GM23338 (cell line): ENCODE data around the gene GRK5. TPM values are rescaled to one million over a fixed set of nuclear protein-coding genes. Genes with fewer than 3 reads are reported as not detected.

Source experiments
- ATAC-seq: fragments of 200-7000 bp; cut with Tn5 transposase; 3 replicates; pipeline ENCODE4 v1.9.1; 2020
- DNase-seq: peaks from one replicate; pipeline ENCODE4 v3.0.0-alpha.2; 2015; ENCODE audit warnings: low spot score
- H2AFZ ChIP-seq: fragments of 200-600 bp; sonication (generic); 2 replicates; pipeline ENCODE4 v1.8.0; 2016; ENCODE audit warnings: antibody characterized with exemption, mild to moderate bottlenecking, moderate library complexity
- H3F3A ChIP-seq: fragments of 200-600 bp; sonication (generic); replicated peaks from 2 replicates; pipeline ENCODE4 v1.8.0; 2017; ENCODE audit warnings: antibody characterized with exemption, mixed run types, low read depth
- H3K27ac ChIP-seq: fragments of 200-600 bp; sonication (generic); 2 replicates; pipeline ENCODE4 v1.6.1; 2016; ENCODE audit warnings: low read depth
- H3K27me3 ChIP-seq: fragments of 200-600 bp; sonication (generic); 2 replicates; pipeline ENCODE4 v1.8.0; 2016; ENCODE audit warnings: mild to moderate bottlenecking, mixed run types, moderate library complexity; ENCODE audit not compliant: insufficient read depth
- H3K36me3 ChIP-seq: fragments of 200-600 bp; sonication (generic); 2 replicates; pipeline ENCODE4 v1.8.0; 2016; ENCODE audit warnings: mild to moderate bottlenecking; ENCODE audit not compliant: insufficient read depth
- H3K4me1 ChIP-seq: fragments of 200-600 bp; sonication (generic); 2 replicates; pipeline ENCODE4 v1.8.0; 2016; ENCODE audit warnings: mild to moderate bottlenecking, moderate library complexity; ENCODE audit not compliant: insufficient read depth
- H3K4me2 ChIP-seq: fragments of 200-600 bp; sonication (generic); 2 replicates; pipeline ENCODE4 v1.7.1; 2017; ENCODE audit warnings: mixed run types
- H3K4me3 ChIP-seq: fragments of 200-600 bp; sonication (generic); 2 replicates; pipeline ENCODE4 v1.6.1; 2016; ENCODE audit warnings: mixed run types
- H3K79me2 ChIP-seq: fragments of 200-600 bp; sonication (generic); replicated peaks from 2 replicates; pipeline ENCODE4 v1.8.0; 2017; ENCODE audit warnings: mild to moderate bottlenecking; ENCODE audit not compliant: insufficient read depth
- H3K9me2 ChIP-seq: fragments of 200-600 bp; sonication (generic); 2 replicates; pipeline ENCODE4 v1.8.0; 2017; ENCODE audit not compliant: insufficient read depth
- H4K20me1 ChIP-seq: fragments of 200-600 bp; sonication (generic); replicated peaks from 2 replicates; pipeline ENCODE4 v1.8.0; 2017; ENCODE audit warnings: mild to moderate bottlenecking; ENCODE audit not compliant: insufficient read depth
- H3K27ac Mint-ChIP-seq: 2 replicates; pipeline ENCODE4 v1.8.0; 2020; ENCODE audit warnings: inconsistent platforms, mild to moderate bottlenecking, moderate library complexity, mixed read lengths
- H3K27me3 Mint-ChIP-seq: 3 replicates; pipeline ENCODE4 v1.8.0; 2022; ENCODE audit warnings: low read depth, mild to moderate bottlenecking, moderate library complexity, mixed read lengths, inconsistent platforms; ENCODE audit not compliant: insufficient read depth, poor library complexity
- H3K36me3 Mint-ChIP-seq: 3 replicates; pipeline ENCODE4 v1.8.0; 2021; ENCODE audit warnings: low read depth, mild to moderate bottlenecking, inconsistent platforms, moderate library complexity, mixed read lengths
- H3K4me1 Mint-ChIP-seq: 3 replicates; pipeline ENCODE4 v1.8.0; 2020; ENCODE audit warnings: mild to moderate bottlenecking, inconsistent platforms, mixed read lengths
- H3K4me3 Mint-ChIP-seq: 3 replicates; pipeline ENCODE4 v1.8.0; 2021; ENCODE audit warnings: moderate library complexity, mild to moderate bottlenecking, inconsistent platforms, mixed read lengths
- H3K9me3 Mint-ChIP-seq: 3 replicates; pipeline ENCODE4 v1.8.0; 2020; ENCODE audit warnings: moderate library complexity, mild to moderate bottlenecking, inconsistent platforms, mixed read lengths
- CREB1 ChIP-seq: fragments of 250-450 bp; sonication (Bioruptor Pico); IDR thresholded peaks from 2 replicates; pipeline ENCODE4 v1.5.0; 2020; ENCODE audit warnings: low read depth, mild to moderate bottlenecking, moderate library complexity
- JUNB ChIP-seq: IDR thresholded peaks from one replicate; pipeline ENCODE4 v1.6.1; 2016; ENCODE audit warnings: antibody characterized with exemption; ENCODE audit not compliant: unreplicated experiment
- STAT1 ChIP-seq: IDR thresholded peaks from one replicate; pipeline ENCODE4 v1.6.1; 2016; ENCODE audit warnings: antibody characterized with exemption; ENCODE audit not compliant: unreplicated experiment
- ZNF114 ChIP-seq: fragments of 250-450 bp; sonication (Bioruptor Pico); IDR thresholded peaks from 2 replicates; pipeline ENCODE4 v1.5.0; 2020; ENCODE audit warnings: mild to moderate bottlenecking, moderate library complexity
- ZNF331 ChIP-seq: fragments of 250-450 bp; sonication (Bioruptor Pico); IDR thresholded peaks from 2 replicates; pipeline ENCODE4 v1.5.0; 2020; ENCODE audit warnings: low read depth, mild to moderate bottlenecking, moderate library complexity
- polyA plus RNA-seq: library from polyadenylated mRNA; unstranded; fragments of >200 nt; fragmentation: Nextera tagmentation; extraction: Ambion mirVana; gene quantifications from 2 replicates; pipeline ENCODE4 v1.2.1, GENCODE V29; 2016
- total RNA-seq: library from RNA; depleted of rRNA; stranded (reverse); fragments of >200 nt; shearing (Covaris generic); gene quantifications from 2 replicates; pipeline ENCODE4 v1.2.3, GENCODE V29; 2014
- TF ChIP-seq, protein P1 (sequence below), 2 experiments: fragments of 200-600 bp in 1 of 2; sonication (generic) in 1 of 2; conservative IDR thresholded peaks; 2 replicates each; pipeline versions ENCODE4 v1.5.1 to v1.6.1; 2016 to 2017; ENCODE audit warnings: antibody characterized with exemption in 2 of 2, low read depth in 2 of 2, mild to moderate bottlenecking in 2 of 2, moderate library complexity in 1 of 2
- TF ChIP-seq, protein P2 (sequence below): fragments of 250-450 bp; sonication (Bioruptor Pico); IDR thresholded peaks from 2 replicates; pipeline ENCODE4 v1.5.0; 2020; ENCODE audit warnings: mild to moderate bottlenecking, moderate library complexity
- TF ChIP-seq, protein P3 (sequence below): IDR thresholded peaks from 2 replicates; pipeline ENCODE4 v1.6.1; 2016; ENCODE audit warnings: antibody characterized with exemption

GRK5 gene
- total and polyA plus RNA-seq, 2 experiments from 2014 or later: 0.53 to 2.0 TPM

- TF ChIP-seq STAT1: no peak
- TF ChIP-seq, protein P1, sequence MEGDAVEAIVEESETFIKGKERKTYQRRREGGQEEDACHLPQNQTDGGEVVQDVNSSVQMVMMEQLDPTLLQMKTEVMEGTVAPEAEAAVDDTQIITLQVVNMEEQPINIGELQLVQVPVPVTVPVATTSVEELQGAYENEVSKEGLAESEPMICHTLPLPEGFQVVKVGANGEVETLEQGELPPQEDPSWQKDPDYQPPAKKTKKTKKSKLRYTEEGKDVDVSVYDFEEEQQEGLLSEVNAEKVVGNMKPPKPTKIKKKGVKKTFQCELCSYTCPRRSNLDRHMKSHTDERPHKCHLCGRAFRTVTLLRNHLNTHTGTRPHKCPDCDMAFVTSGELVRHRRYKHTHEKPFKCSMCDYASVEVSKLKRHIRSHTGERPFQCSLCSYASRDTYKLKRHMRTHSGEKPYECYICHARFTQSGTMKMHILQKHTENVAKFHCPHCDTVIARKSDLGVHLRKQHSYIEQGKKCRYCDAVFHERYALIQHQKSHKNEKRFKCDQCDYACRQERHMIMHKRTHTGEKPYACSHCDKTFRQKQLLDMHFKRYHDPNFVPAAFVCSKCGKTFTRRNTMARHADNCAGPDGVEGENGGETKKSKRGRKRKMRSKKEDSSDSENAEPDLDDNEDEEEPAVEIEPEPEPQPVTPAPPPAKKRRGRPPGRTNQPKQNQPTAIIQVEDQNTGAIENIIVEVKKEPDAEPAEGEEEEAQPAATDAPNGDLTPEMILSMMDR (conservative IDR thresholded peaks at IDR 0.05; ENCODE audit: low read depth in 2 of 2): no peak
- no peak for TF ChIP-seq ZNF331 (CRISPR knock-in tag)
- TF ChIP-seq JUNB: no peak
- no peak for TF ChIP-seq CREB1
- TF ChIP-seq ZNF114 (CRISPR knock-in tag): no peak
- TF ChIP-seq, protein P2, sequence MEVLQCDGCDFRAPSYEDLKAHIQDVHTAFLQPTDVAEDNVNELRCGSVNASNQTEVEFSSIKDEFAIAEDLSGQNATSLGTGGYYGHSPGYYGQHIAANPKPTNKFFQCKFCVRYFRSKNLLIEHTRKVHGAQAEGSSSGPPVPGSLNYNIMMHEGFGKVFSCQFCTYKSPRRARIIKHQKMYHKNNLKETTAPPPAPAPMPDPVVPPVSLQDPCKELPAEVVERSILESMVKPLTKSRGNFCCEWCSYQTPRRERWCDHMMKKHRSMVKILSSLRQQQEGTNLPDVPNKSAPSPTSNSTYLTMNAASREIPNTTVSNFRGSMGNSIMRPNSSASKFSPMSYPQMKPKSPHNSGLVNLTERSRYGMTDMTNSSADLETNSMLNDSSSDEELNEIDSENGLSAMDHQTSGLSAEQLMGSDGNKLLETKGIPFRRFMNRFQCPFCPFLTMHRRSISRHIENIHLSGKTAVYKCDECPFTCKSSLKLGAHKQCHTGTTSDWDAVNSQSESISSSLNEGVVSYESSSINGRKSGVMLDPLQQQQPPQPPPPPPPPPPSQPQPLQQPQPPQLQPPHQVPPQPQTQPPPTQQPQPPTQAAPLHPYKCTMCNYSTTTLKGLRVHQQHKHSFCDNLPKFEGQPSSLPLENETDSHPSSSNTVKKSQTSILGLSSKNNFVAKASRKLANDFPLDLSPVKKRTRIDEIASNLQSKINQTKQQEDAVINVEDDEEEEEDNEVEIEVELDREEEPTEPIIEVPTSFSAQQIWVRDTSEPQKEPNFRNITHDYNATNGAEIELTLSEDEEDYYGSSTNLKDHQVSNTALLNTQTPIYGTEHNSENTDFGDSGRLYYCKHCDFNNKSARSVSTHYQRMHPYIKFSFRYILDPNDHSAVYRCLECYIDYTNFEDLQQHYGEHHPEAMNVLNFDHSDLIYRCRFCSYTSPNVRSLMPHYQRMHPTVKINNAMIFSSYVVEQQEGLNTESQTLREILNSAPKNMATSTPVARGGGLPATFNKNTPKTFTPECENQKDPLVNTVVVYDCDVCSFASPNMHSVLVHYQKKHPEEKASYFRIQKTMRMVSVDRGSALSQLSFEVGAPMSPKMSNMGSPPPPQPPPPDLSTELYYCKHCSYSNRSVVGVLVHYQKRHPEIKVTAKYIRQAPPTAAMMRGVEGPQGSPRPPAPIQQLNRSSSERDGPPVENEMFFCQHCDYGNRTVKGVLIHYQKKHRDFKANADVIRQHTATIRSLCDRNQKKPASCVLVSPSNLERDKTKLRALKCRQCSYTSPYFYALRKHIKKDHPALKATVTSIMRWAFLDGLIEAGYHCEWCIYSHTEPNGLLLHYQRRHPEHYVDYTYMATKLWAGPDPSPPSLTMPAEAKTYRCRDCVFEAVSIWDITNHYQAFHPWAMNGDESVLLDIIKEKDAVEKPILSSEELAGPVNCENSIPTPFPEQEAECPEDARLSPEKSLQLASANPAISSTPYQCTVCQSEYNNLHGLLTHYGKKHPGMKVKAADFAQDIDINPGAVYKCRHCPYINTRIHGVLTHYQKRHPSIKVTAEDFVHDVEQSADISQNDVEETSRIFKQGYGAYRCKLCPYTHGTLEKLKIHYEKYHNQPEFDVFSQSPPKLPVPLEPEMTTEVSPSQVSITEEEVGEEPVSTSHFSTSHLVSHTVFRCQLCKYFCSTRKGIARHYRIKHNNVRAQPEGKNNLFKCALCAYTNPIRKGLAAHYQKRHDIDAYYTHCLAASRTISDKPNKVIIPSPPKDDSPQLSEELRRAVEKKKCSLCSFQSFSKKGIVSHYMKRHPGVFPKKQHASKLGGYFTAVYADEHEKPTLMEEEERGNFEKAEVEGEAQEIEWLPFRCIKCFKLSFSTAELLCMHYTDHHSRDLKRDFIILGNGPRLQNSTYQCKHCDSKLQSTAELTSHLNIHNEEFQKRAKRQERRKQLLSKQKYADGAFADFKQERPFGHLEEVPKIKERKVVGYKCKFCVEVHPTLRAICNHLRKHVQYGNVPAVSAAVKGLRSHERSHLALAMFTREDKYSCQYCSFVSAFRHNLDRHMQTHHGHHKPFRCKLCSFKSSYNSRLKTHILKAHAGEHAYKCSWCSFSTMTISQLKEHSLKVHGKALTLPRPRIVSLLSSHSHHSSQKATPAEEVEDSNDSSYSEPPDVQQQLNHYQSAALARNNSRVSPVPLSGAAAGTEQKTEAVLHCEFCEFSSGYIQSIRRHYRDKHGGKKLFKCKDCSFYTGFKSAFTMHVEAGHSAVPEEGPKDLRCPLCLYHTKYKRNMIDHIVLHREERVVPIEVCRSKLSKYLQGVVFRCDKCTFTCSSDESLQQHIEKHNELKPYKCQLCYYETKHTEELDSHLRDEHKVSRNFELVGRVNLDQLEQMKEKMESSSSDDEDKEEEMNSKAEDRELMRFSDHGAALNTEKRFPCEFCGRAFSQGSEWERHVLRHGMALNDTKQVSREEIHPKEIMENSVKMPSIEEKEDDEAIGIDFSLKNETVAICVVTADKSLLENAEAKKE (CRISPR knock-in tag): no peak
- TF ChIP-seq, protein P3, sequence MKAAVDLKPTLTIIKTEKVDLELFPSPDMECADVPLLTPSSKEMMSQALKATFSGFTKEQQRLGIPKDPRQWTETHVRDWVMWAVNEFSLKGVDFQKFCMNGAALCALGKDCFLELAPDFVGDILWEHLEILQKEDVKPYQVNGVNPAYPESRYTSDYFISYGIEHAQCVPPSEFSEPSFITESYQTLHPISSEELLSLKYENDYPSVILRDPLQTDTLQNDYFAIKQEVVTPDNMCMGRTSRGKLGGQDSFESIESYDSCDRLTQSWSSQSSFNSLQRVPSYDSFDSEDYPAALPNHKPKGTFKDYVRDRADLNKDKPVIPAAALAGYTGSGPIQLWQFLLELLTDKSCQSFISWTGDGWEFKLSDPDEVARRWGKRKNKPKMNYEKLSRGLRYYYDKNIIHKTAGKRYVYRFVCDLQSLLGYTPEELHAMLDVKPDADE: no peak
- no peak overlapping the region for H3K27ac Mint-ChIP-seq
Observed at GRCh38 chr10:119362122-119362521, 154.8 kb downstream of the GRK5 start.

More at GRCh38 chr10:119362122-119362521, 154.8 kb downstream of the GRK5 start:
- H3K36me3 ChIP-seq: no peaks in the 10 kb centered on the region
- ATAC-seq (no peak), DNase-seq (no peak)
- Mint-ChIP-seq H3K9me3 (peaks cover 10% of the 10 kb centered on the region), H3K4me1 (no peaks in the 10 kb centered on the region; the same call in 2 of the 3 replicates), H3K36me3 (no peaks in the 10 kb centered on the region), H3K4me3 (no peak overlapping the region), H3K27me3 (peaks cover 9% of the 10 kb centered on the region)
- H3K79me2 ChIP-seq: no peaks in the 10 kb centered on the region
- no peaks in the 10 kb centered on the region for H3K9me2 ChIP-seq
- no peak overlapping the region for H3K4me2 ChIP-seq
- no peak overlapping the region for H3K4me3 ChIP-seq
- no peaks in the 10 kb centered on the region for H3F3A ChIP-seq
- no peaks in the 10 kb centered on the region for H4K20me1 ChIP-seq
- H2AFZ ChIP-seq: no peak overlapping the region
- H3K27ac ChIP-seq: no peak overlapping the region
- H3K27me3 ChIP-seq: no peaks in the 10 kb centered on the region
- no peaks in the 10 kb centered on the region for H3K4me1 ChIP-seq
